Glomerular visceral epithelial cell (primary cell): ENCODE data around the gene SFXN5.
"Not testable (repeated sequence)": the region's sequence is repeated elsewhere in the genome, so short reads cannot be mapped to it uniquely, and the experiment has no call there.

Source experiments
- DNase-seq: peaks from one replicate; pipeline ENCODE4 v3.0.0-alpha.2; 2016; ENCODE audit errors: extremely low spot score

SFXN5 gene

GRCh38 chr2:73078457-73079411 is 7.2 kb upstream of the SFXN5 start:
- no peak for DNase-seq

GRCh38 chr2:73077424-73077795 is 5.9 kb upstream of the SFXN5 start:
- no peak for DNase-seq

- no peak for DNase-seq
Observed at GRCh38 chr2:73076701-73077423, 5.3 kb upstream of the SFXN5 start.

GRCh38 chr2:73075477-73076373 is 4.2 kb upstream of the SFXN5 start:
- no peak for DNase-seq

- no peak for DNase-seq
Observed at GRCh38 chr2:73074110-73075069, 2.9 kb upstream of the SFXN5 start.

- no peak for DNase-seq
Observed at GRCh38 chr2:73072416-73072815, 904 bp upstream of the SFXN5 start.

GRCh38 chr2:73072129-73072395 is 550 bp upstream of the SFXN5 start:
- DNase-seq: no peak

- no peak for DNase-seq
Observed at GRCh38 chr2:73070643-73071359, 711 bp downstream of the SFXN5 start.

GRCh38 chr2:73069855-73070642 is 1.5 kb downstream of the SFXN5 start:
- no peak for DNase-seq

GRCh38 chr2:73069041-73069854 is 2.3 kb downstream of the SFXN5 start:
- DNase-seq: no peak

GRCh38 chr2:73068147-73068546 is 3.4 kb downstream of the SFXN5 start:
- no peak for DNase-seq

- DNase-seq: no peak
Observed at GRCh38 chr2:73067043-73067442, 4.5 kb downstream of the SFXN5 start.

- not testable (repeated sequence) for DNase-seq
Observed at GRCh38 chr2:73065070-73065469, 6.4 kb downstream of the SFXN5 start.

GRCh38 chr2:73063909-73064875 is 7.3 kb downstream of the SFXN5 start:
- DNase-seq: peak; percentile 67

- DNase-seq: no peak
Observed at GRCh38 chr2:73063472-73063871, 8.0 kb downstream of the SFXN5 start.

GRCh38 chr2:73059106-73059505 is 12.4 kb downstream of the SFXN5 start:
- no peak for DNase-seq

- no peak for DNase-seq
Observed at GRCh38 chr2:73054980-73055379, 16.5 kb downstream of the SFXN5 start.
